Peyer's patch (tissue), 4 donors: Measurements from ENCODE around the gene APRT. TPM values are rescaled to one million over a fixed set of nuclear protein-coding genes. Genes with fewer than 3 reads are reported as not detected.
"Not testable (repeated sequence)": the region's sequence is repeated elsewhere in the genome, so short reads cannot be mapped to it uniquely, and the experiment has no call there.

Experiments
- DNase-seq, 3 donors: peaks; one replicate each; pipeline ENCODE4 v3.0.0-alpha.2; 2017 to 2019
- H3K27ac ChIP-seq, 4 donors: fragments of 200-600 bp; sonication (generic); one replicate each; pipeline ENCODE4 v1.5.1; 2016 to 2019
- H3K27me3 ChIP-seq, 2 donors: fragments of 200-600 bp; sonication (generic); one replicate each; pipeline ENCODE4 v1.5.1; 2019
- H3K36me3 ChIP-seq, 3 donors: fragments of 200-600 bp; sonication (generic); one replicate each; pipeline ENCODE4 v1.5.1; 2016 to 2019
- H3K4me1 ChIP-seq, 4 donors: fragments of 200-600 bp; sonication (generic); one replicate each; pipeline ENCODE4 v1.5.1; 2016 to 2019
- H3K4me3 ChIP-seq, 4 donors: fragments of 200-600 bp; sonication (generic); 1 replicate in 3 of 4; 2 replicates in 1 of 4; pipeline ENCODE4 v1.5.1; 2016 to 2019; ENCODE audit warnings: mild to moderate bottlenecking in 1 of 4
- H3K9me3 ChIP-seq, 4 donors: fragments of 200-600 bp; sonication (generic); one replicate each; pipeline ENCODE4 v1.5.1; 2016 to 2019; ENCODE audit warnings: mild to moderate bottlenecking in 1 of 4
- POLR2A ChIP-seq, 2 donors: fragments of 450-650 bp; IDR thresholded peaks; one replicate each; pipeline ENCODE4 v1.5.1; 2017; ENCODE audit warnings: antibody characterized with exemption in 2 of 2, mild to moderate bottlenecking in 2 of 2, moderate library complexity in 2 of 2
- total RNA-seq, 4 donors: library from RNA; depleted of rRNA; stranded (reverse); fragments of >200 nt; gene quantifications; one replicate each; pipeline ENCODE4 v1.1.0, GENCODE V29; 2016
- TF ChIP-seq, protein P1 (sequence below), 6 experiments: fragments of 450-650 bp in 4 of 6; fragments of 200-600 bp in 2 of 6; sonication (generic) in 1 of 6; IDR thresholded peaks; one replicate each; pipeline ENCODE4 v1.5.1; 2017 to 2019; ENCODE audit warnings: antibody characterized with exemption in 6 of 6, mild to moderate bottlenecking in 3 of 6, moderate library complexity in 1 of 6

Gene APRT
- total RNA-seq, 4 donors from 2014 or later = 109 to 190 (median 122) TPM

DNA sequence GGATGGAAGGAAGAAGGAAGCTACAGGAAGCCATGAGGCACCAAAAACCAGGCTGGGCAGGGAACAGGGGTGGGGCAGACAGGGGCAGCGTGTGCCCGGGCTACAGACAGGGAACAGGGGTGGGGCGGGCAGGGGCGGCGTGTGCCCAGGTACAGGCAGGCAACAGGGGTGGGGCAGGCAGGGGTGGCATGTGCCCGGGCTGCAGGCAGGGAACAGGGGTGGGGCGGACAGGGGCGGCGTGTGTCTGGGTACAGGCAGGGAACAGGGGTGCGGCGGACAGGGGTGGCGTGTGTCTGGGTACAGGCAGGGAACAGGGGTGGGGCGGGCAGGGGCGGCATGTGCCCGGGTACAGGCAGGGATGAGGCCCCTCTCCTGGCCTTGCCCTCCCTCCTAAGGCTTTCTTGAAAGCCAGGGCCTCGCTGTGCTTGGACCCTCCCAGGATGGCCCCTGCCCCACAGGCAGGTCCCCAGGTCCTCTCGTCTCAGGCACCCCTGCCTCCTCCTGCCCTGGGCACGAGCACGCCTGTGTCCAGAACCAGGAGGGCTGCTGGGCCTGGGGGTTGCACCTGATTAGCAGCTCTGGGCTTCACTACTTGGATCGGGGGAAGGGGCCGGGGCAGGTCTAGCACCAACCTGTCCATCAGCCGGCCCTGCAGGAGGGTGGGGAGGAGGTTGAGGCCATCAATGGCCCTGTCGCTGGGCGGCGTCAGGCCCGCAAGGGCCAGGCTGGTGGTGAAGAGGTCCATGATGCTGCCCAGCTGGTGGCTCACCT, 14.5 kb upstream of the APRT start:
- peaks cover 0 to 9% (median 2%) of the 10 kb centered on the region in 4 donors for H3K4me1 ChIP-seq
- DNase-seq = peak in 2 of 3 donors; percentile 80 to 88
- peak overlapping the region in 1 of 4 donors; percentile 63 for H3K27ac ChIP-seq
- peaks cover 0 to 58% (median 0%) of the 10 kb centered on the region in 3 donors for H3K36me3 ChIP-seq
- H3K27me3 ChIP-seq = no peaks in the 10 kb centered on the region
- TF ChIP-seq, protein P1, sequence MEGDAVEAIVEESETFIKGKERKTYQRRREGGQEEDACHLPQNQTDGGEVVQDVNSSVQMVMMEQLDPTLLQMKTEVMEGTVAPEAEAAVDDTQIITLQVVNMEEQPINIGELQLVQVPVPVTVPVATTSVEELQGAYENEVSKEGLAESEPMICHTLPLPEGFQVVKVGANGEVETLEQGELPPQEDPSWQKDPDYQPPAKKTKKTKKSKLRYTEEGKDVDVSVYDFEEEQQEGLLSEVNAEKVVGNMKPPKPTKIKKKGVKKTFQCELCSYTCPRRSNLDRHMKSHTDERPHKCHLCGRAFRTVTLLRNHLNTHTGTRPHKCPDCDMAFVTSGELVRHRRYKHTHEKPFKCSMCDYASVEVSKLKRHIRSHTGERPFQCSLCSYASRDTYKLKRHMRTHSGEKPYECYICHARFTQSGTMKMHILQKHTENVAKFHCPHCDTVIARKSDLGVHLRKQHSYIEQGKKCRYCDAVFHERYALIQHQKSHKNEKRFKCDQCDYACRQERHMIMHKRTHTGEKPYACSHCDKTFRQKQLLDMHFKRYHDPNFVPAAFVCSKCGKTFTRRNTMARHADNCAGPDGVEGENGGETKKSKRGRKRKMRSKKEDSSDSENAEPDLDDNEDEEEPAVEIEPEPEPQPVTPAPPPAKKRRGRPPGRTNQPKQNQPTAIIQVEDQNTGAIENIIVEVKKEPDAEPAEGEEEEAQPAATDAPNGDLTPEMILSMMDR (IDR thresholded peaks at IDR 0.05) = no peak
- no peak for TF ChIP-seq POLR2A (IDR thresholded peaks at IDR 0.05)
- no peak overlapping the region for H3K4me3 ChIP-seq
- H3K9me3 ChIP-seq = no peaks in the 10 kb centered on the region

DNA sequence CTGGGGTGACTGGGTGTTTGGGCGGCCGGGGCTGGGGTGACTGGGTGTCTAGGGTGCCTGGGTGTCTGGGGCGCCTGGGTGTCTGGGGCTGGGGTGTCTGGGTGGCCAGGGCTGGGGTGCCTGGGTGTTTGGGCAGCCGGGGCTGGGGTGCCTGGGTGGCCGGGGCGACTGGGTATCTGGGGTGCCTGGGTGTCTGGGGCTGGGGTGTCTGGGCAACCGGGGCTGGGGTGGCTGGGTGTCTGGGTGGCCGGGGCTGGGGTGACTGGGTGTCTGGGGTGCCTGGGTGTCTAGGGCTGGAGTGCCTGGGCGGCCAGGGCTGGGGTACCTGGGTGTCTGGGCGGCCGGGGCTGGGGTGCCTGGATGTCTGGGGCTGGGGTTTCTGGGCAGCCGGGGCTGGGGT, 13.4 kb upstream of the APRT start:
- Histone ChIP-seq H3K36me3 (peaks cover 0 to 58% (median 0%) of the 10 kb centered on the region in 3 donors), H3K4me3 (no peak overlapping the region), H3K4me1 (peaks cover 0 to 9% (median 2%) of the 10 kb centered on the region in 4 donors), H3K9me3 (no peaks in the 10 kb centered on the region), H3K27ac (peak overlapping the region in 1 of 4 donors; percentile 62), H3K27me3 (no peaks in the 10 kb centered on the region)
- no peak for DNase-seq
- no peak for TF ChIP-seq POLR2A (IDR thresholded peaks at IDR 0.05)
- TF ChIP-seq, protein P1 (IDR thresholded peaks at IDR 0.05) = no peak

DNA sequence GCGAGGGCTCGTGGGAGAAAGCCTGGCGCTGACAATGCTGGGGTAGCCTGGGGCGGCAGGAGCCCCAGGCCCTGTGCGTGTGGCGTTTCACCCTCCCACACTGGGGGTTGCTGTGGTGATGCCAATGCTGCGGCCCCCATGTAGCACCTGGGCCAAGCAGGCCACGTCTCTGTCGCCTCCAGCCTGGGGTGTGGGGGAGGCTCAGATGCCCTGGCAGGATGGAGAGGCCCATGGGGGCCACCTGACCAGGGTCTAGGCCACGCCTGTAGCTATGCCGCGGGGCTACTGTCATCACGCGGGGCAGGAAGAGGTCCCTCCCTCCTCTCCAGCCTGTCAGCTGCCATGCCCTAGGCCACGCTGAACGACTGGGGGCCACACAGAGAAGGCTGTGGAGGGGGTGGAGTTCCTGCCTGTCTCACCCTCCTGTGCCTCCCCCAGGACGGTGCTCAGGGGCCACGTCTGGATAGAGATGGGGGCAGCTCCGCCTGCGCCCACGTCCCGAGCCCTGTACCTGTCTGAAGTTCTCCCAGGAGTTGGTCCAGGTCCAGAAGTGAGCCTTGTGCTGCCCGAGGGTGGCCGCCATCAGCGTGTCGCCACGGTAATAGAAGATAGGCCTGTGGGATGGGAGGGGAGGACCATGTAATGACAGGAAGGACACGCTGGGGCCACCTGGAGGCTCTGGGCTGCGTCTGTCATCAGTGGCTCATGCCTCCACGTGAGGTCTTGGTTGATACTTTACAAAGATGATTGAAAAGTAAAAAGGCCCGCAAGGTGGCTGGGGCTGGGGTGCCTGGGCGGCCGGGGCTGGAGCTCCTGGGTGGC, 12.7 kb upstream of the APRT start:
- Histone ChIP-seq H3K4me3 (no peak overlapping the region), H3K27ac (no peak overlapping the region), H3K4me1 (peaks cover 0 to 9% (median 2%) of the 10 kb centered on the region in 4 donors), H3K27me3 (no peaks in the 10 kb centered on the region), H3K9me3 (no peaks in the 10 kb centered on the region), H3K36me3 (peaks cover 0 to 55% (median 0%) of the 10 kb centered on the region in 3 donors)
- DNase-seq = no peak
- TF ChIP-seq, protein P1 (IDR thresholded peaks at IDR 0.05) = no peak
- TF ChIP-seq POLR2A (IDR thresholded peaks at IDR 0.05) = no peak

DNA sequence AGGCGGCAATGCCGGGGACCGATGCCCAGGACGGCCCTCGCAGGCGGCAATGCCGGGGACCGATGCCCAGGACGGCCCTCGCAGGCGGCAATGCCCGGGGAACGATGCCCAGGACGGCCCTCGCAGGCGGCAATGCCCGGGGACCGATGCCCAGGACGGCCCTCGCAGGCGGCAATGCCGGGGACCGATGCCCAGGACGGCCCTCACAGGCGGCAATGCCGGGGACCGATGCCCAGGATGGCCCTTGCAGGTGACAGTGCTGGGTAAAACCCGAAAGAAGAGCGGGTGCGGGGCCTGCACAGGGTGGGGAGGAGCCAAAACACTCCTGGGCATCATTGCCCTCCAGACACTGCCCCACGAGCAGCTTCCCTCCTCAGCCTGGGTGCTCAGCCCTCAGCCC, 11.9 kb upstream of the APRT start:
- peaks cover 0 to 47% (median 0%) of the 10 kb centered on the region in 3 donors for H3K36me3 ChIP-seq
- not testable (repeated sequence) for DNase-seq, H3K27me3 ChIP-seq

DNA sequence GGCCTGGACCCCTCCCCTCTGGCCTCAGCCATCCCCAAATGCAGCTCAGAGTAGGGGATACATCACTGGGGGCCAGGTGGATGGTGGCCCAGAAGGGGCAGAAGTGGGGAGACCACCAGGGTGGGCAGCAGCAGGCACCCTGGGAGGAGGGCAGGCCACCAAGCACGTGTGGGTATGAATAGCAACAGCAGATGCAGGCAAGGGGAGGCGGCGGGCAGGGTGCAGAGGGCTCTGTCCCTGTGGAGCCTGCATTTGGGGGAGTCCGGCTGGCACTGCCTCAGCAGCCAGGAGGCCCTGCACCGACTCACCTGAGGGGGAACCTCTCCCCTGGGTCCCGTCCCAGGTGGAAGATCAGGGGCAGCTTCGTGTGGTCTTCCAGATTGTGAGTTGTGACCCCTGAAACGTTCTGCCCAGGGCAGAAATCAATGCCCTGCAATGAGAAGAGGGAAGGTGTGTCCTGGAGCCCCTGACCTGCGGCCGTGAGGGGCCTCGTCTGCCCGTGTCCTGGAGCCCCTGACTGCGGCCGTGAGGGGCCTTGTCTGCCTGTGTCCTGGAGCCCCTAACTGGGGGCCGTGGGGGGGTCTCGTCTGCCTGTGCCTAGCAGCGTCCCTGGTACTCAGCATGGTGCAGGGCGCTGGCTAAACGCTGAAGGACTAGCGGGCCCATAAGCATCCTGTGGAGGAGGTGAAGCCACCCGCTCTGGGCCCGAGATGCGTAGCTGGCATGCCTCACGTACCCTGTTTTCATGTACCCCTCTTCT, 10.7 kb upstream of the APRT start:
- Histone ChIP-seq H3K9me3 (no peaks in the 10 kb centered on the region), H3K36me3 (peaks cover 0 to 38% (median 0%) of the 10 kb centered on the region in 3 donors), H3K27ac (no peak overlapping the region), H3K4me3 (no peak overlapping the region), H3K27me3 (no peaks in the 10 kb centered on the region), H3K4me1 (peaks cover 0 to 9% (median 2%) of the 10 kb centered on the region in 4 donors)
- no peak for DNase-seq
- TF ChIP-seq POLR2A (IDR thresholded peaks at IDR 0.05) = no peak
- TF ChIP-seq, protein P1 (IDR thresholded peaks at IDR 0.05) = no peak

More for the DNA sequence above, 11.9 kb upstream of the APRT start:
- H3K4me1 ChIP-seq, H3K4me3 ChIP-seq, H3K27ac ChIP-seq, H3K9me3 ChIP-seq: not testable (repeated sequence)
